ENCODE measurements around the gene CDCA8. TPM values are rescaled to one million over a fixed set of nuclear protein-coding genes. Genes with fewer than 3 reads are reported as not detected.

CDCA8 gene
- total RNA-seq, 2 donors from 2014 or later, result 0.27 to 0.35 TPM

- no peak for ATAC-seq (ENCODE audit: insufficient number of reproducible peaks, low FRiP score, low read depth)
- no peak for TF ChIP-seq CTCF (IDR thresholded peaks at IDR 0.05)
- H3K27me3 ChIP-seq (replicated peaks; ENCODE audit: insufficient read depth), result no peaks in the 10 kb centered on the region
Observed at GRCh38 chr1:37672136-37672870, 20.0 kb upstream of the CDCA8 start.

GRCh38 chr1:37673920-37674319, 18.4 kb upstream of the CDCA8 start:
- ATAC-seq (ENCODE audit: insufficient number of reproducible peaks, low FRiP score, low read depth) (no peak), DNase-seq (ENCODE audit: low spot score) (no peak)
- Histone ChIP-seq H3K27ac (no peak overlapping the region), H3K9me3 (no peaks in the 10 kb centered on the region), H3K4me3 (no peak overlapping the region), H3K27me3 (replicated peaks; ENCODE audit: insufficient read depth) (no peaks in the 10 kb centered on the region), H3K4me1 (ENCODE audit: control insufficient read depth in 1 of 2, low read depth in 2 of 2) (no peaks in the 10 kb centered on the region), H3K36me3 (no peaks in the 10 kb centered on the region)
- no peak for TF ChIP-seq CTCF (IDR thresholded peaks at IDR 0.05)

More at GRCh38 chr1:37672136-37672870, 20.0 kb upstream of the CDCA8 start:
- Histone ChIP-seq H3K36me3 (no peaks in the 10 kb centered on the region), H3K9me3 (no peaks in the 10 kb centered on the region), H3K4me3 (no peak overlapping the region), H3K4me1 (ENCODE audit: control insufficient read depth in 1 of 2, low read depth in 2 of 2) (no peaks in the 10 kb centered on the region), H3K27ac (no peak overlapping the region)
- no peak for DNase-seq (ENCODE audit: low spot score)

GRCh38 chr1:37676281-37677142, 15.8 kb upstream of the CDCA8 start:
- H3K27ac ChIP-seq, result no peak overlapping the region
- peaks cover 3% of the 10 kb centered on the region for H3K36me3 ChIP-seq
- H3K4me1 ChIP-seq (ENCODE audit: control insufficient read depth in 1 of 2, low read depth in 2 of 2), result no peaks in the 10 kb centered on the region
- no peaks in the 10 kb centered on the region for H3K27me3 ChIP-seq (replicated peaks; ENCODE audit: insufficient read depth)
- TF ChIP-seq CTCF (IDR thresholded peaks at IDR 0.05), result no peak
- DNase-seq (ENCODE audit: low spot score) (no peak), ATAC-seq (ENCODE audit: insufficient number of reproducible peaks, low FRiP score, low read depth) (no peak)
- no peaks in the 10 kb centered on the region for H3K9me3 ChIP-seq
- no peak overlapping the region for H3K4me3 ChIP-seq

- no peak overlapping the region for H3K4me3 ChIP-seq
- no peak for DNase-seq (ENCODE audit: low spot score)
- H3K36me3 ChIP-seq, result peaks cover 3% of the 10 kb centered on the region
- no peak for TF ChIP-seq CTCF (IDR thresholded peaks at IDR 0.05)
- no peak for ATAC-seq (ENCODE audit: insufficient number of reproducible peaks, low FRiP score, low read depth)
- H3K27me3 ChIP-seq (replicated peaks; ENCODE audit: insufficient read depth), result no peaks in the 10 kb centered on the region
- H3K4me1 ChIP-seq (ENCODE audit: control insufficient read depth in 1 of 2, low read depth in 2 of 2), result no peaks in the 10 kb centered on the region
- H3K9me3 ChIP-seq, result no peaks in the 10 kb centered on the region
- no peak overlapping the region for H3K27ac ChIP-seq
Observed at GRCh38 chr1:37677143-37677439, 15.2 kb upstream of the CDCA8 start.

GRCh38 chr1:37677808-37678207, 14.5 kb upstream of the CDCA8 start:
- Histone ChIP-seq H3K4me1 (ENCODE audit: control insufficient read depth in 1 of 2, low read depth in 2 of 2) (no peaks in the 10 kb centered on the region), H3K27ac (no peak overlapping the region), H3K36me3 (peaks cover 7% of the 10 kb centered on the region), H3K4me3 (no peak overlapping the region), H3K9me3 (no peaks in the 10 kb centered on the region), H3K27me3 (replicated peaks; ENCODE audit: insufficient read depth) (no peaks in the 10 kb centered on the region)
- ATAC-seq (ENCODE audit: insufficient number of reproducible peaks, low FRiP score, low read depth) (no peak), DNase-seq (ENCODE audit: low spot score) (no peak)
- TF ChIP-seq CTCF (IDR thresholded peaks at IDR 0.05), result no peak

Measured in thoracic aorta (tissue), 2 donors.